Right lobe of liver (tissue), 4 donors: ENCODE results near the gene ADPGK.

Experiments
- POLR2A ChIP-seq: fragments of 450-650 bp; IDR thresholded peaks from one replicate; pipeline ENCODE4 v1.6.1; 2017; ENCODE audit warnings: antibody characterized with exemption, mild to moderate bottlenecking
- TF ChIP-seq, protein P1 (sequence below), 4 donors: fragments of 200-600 bp in 3 of 4; fragments of 450-650 bp in 1 of 4; IDR thresholded peaks; one replicate each; pipeline versions ENCODE4 v1.5.1 to v1.8.0; 2016 to 2022; ENCODE audit warnings: antibody characterized with exemption in 4 of 4, mild to moderate bottlenecking in 2 of 4
- donor health status: DM: no; HTN: no; CAD: no.
- donor health status: DM: no; HTN: no; CAD: no.
- donor health status: DM: no; HTN: yes; CAD: no.

DNA sequence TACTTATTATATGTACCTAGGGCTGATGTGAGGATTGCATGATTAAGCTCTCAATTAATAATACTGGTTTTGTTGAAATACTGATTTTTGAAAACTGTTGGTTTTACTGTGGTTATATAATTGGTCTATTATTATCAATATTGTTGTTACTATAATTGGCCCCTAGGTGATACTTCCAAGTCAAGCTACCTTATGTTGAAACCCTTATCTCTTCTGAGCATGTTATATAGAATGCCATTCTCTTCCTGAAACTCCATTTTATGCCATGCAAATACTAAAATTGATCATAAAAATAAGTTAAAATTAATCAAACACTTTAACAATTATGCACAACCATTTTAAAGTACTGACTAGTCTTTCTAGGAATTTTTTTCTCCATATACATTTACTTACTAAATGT, 51.5 kb downstream of the ADPGK start:
- TF ChIP-seq, protein P1, sequence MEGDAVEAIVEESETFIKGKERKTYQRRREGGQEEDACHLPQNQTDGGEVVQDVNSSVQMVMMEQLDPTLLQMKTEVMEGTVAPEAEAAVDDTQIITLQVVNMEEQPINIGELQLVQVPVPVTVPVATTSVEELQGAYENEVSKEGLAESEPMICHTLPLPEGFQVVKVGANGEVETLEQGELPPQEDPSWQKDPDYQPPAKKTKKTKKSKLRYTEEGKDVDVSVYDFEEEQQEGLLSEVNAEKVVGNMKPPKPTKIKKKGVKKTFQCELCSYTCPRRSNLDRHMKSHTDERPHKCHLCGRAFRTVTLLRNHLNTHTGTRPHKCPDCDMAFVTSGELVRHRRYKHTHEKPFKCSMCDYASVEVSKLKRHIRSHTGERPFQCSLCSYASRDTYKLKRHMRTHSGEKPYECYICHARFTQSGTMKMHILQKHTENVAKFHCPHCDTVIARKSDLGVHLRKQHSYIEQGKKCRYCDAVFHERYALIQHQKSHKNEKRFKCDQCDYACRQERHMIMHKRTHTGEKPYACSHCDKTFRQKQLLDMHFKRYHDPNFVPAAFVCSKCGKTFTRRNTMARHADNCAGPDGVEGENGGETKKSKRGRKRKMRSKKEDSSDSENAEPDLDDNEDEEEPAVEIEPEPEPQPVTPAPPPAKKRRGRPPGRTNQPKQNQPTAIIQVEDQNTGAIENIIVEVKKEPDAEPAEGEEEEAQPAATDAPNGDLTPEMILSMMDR (IDR thresholded peaks at IDR 0.05) = no peak
- TF ChIP-seq POLR2A = no peak
